HG03097 (cell line): Measurements from ENCODE around the gene LGALS4.
A peak's percentile ranks its signal among the peaks of the same experiment; 100 is the strongest.
"Not testable (repeated sequence)": the region's sequence is repeated elsewhere in the genome, so short reads cannot be mapped to it uniquely, and the experiment has no call there.

Source experiments
- ATAC-seq: cut with Tn5 transposase; IDR thresholded peaks from one replicate; pipeline ENCODE4 v1.9.1; 2021; ENCODE audit not compliant: unreplicated experiment, low FRiP score

The LGALS4 gene

DNA sequence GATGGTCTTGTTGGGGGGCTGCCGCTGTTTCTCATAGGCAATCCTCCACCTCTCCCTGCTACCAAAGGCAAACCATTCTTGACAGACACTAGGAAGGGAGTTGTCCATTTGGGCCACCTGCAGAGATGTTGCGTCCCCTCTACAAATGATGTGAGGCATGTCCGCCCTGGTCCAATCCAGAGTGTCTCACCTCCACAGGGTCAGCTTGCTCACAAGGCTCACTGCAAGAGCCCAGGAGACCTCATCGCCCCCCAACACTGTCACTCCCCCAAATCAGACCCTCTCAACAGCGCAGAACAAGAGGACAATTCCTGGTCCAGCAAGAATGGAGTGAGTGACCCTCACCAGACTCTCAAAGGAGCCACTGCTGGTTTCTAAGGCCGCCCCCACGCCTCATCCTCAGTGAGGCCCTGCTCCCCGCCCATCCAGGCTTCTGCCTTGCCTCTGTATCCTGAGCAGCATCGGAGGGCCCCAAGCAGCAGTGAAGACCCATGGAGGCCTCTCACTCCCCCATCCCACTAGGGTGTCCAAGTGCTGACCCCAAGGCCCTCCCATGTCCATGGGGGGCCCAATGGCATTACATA, 30.5 kb upstream of the LGALS4 start:
- ATAC-seq = no peak

DNA sequence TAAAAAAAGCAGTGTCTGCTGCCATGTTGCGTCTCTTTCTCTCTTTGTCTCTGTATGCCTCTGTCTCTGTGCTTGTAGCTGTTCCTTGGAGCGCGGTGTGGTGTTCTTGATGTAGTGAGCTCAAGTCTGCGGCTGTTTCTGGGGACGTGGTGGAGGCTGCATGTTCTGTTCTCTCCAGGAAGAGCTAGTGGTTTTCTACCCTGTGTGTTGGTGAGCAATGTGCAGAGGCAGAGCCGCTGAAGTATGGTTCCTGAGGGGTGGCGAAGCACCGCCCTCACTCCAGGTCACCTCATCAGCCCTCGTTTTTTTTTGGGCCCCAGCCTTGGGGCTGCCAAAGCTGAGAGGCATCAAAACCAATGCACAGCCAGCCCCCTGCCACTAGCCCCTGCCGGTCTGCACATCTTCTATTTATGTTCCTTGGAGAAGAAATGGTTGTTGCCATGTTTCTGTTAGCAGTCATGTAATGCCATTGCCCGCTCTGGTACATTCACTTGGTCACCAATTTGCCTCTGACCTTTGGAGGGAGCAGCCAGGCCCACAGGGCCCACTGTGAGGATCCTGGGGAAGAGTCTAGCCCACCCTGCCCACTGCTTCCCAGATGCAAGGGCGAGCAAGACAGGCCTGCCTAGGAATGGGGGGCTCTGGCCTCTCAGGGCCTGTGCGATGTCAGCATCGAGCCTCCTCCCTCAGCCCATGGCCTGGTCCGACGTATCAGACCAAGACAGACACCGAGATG, 29.9 kb upstream of the LGALS4 start:
- ATAC-seq = no peak

DNA sequence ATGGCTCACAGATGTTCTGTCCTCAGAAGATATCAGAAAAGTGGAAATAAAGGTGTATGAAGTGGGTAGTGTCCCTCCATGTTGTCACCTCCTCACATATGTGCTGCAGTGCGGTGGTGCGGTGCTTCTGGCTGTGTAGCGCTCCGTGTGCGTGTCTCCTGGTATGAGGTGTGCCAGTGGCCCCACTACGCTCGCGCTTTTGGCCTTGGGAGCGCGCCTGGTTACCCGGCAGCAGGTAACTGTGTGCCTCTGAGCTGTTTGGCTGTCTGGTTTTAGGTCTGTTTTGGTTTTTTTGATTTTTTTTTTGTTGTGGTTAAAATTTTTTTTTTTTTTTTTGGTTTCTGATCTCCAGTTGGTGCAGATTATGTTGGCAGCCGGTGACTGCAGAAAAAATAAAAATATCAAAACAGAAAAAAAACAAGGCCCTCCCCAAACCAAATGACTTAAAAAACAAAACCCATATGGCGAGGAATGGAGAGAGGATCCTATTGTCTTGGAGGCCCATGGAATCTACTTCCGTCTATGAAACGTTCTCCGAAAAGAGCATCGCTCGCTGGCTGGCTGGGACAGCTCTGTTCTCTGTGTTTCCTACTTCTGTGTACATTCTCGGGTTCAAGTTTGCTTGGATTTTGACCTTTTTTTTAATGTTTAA, 29.2 kb upstream of the LGALS4 start:
- no peak for ATAC-seq

DNA sequence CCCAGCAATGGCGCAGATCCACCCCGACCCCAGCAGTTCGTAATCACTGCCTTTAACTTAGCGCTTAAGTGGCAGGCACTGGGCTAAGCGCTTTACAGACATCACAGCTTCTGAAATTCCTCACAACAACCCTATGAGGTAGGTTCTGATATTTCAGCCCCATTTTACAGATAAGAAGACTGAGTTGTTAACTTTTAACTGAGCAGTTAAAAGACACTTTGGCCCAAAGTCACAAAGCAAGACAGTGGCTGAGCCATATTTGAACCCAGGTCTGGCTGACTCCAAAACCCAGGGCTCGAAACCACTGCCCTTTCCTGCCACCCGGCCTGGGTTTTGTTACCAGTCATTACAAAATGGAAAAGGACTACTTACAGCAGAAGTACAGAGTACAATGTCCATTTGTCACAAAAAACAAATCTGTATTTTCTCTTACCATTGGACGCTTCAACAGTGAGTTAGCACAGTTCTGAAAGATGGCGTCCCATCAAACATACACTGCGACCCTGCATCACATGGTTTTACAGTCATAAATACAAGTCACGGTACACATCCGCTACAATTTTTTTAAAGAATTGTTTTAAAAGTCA, 28.5 kb upstream of the LGALS4 start:
- ATAC-seq = no peak

DNA sequence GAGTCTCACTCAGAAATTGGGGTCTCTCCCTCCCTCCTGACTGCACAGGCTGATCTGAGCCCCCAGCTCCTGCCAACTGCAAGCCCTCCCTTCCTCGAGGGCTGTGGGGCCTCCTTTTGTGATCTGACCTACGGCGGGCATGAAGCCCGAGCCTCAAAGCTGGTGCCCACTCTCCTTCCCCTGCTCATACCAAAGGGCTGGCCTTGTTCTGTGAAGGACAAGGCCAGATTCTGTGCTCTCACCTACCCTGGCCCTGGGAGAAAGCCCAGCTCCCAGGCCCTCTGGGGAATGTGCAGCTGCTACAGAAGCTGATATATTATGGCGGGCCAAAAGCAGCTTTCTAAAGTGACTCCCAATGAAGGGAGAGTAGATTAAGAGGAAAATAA, 27.8 kb upstream of the LGALS4 start:
- no peak for ATAC-seq

DNA sequence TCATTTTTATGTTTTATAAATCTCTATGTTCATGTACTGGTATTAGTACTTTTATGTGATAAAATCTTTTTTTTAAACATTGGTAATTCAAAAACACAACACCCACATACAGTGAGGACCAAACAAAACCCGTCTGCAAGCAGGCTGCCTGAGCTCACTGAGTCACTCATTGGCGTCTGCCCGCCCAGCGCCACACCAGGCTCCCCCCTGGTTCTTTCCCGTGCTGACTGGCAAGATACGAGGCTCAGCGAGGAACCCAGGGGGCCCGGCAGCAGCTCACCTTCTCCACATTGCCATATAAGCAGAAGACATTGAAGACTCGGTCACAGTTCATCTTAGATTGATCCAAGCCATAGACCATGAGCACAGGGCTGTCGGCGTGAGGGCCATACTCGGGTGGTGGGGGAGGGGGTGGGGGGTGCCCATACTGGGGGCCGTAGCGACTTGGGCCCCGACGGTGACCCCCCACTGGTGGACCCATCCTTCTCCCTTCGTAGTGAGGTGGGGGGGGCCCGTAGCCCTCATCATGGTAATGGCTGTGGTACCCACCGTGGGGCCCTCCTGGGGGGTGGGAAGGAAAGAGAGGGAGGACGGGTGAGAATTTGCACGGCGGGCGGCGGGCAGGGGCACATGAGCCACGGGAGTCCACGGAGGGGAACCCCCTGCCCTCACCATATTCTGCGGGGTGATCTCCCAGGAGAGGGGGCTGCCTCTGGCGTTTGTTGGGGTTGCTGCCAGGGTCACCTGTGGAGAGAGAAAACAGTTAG, 27.3 kb upstream of the LGALS4 start:
- no peak for ATAC-seq

DNA sequence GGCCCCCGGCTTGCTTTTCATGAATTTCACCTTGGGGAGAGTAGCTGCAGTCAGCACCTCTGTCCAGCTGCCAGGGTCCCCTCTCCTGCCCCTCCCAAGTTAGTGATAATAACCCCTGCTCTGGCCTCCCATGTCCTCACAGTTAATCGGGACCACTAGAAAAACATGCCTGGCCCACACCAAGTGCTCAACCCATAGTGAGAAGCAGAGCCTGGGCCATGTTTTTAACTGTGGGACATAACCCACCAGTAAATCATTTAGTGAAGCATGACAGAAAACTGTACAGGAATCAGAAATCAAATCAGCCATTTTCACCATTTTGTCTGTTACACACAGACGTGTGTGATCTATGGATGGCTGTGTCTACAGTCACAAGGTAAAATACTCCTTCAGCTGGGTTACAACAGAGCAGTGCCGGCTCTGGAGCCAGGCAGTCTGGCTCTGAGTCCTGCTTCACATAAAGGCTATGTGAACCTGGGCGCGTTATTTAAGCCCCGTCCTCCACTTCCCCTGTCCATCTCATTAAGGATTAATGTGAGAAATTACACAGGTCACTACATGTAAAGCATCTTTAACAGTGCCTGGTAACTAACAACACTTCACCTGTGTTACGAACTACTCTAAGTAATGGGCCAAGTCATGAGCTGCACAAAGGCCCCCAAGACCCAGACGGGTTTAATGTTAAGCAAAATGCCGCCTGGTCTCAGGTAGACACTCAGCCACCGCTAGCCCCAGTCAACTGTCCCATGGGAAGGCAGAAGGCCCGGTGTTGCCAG, 26.4 kb upstream of the LGALS4 start:
- no peak for ATAC-seq

DNA sequence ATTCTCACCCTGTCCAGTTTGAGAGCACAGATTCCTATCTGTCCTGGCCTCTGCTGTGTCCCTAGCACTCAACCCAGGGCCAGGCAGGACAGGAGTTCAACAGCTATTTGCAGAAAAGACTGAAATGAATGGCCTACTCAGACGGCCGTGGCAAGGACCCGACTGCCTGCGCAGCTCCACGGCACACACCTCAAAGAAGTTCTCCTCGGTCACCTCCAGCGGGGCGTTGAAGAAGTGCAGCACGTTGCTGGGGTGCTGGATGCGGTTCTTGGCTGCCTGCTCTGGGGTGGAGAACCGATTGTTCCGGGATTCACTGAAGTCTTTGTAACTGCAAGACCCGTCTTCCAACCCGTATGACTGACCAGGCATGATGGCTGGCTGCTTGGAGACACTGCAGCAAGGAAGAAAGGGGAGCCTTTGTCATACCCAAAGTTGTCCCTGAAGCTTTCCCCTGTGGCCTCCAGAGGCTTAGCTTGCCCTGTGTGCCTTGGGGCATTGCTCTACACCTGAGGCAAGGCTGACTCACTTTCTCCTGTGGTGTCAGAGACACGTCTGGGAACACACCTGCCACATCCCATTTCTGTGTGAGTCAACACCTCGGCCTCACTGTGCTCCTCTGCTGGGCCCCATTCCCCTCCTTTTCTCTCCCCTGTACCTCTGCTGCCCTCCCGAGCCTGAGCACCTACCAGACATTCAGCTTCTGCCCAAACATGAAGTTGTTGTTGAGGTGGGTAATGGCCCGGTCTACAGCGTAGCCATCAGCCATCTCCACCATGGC, 25.7 kb upstream of the LGALS4 start:
- ATAC-seq = no peak

DNA sequence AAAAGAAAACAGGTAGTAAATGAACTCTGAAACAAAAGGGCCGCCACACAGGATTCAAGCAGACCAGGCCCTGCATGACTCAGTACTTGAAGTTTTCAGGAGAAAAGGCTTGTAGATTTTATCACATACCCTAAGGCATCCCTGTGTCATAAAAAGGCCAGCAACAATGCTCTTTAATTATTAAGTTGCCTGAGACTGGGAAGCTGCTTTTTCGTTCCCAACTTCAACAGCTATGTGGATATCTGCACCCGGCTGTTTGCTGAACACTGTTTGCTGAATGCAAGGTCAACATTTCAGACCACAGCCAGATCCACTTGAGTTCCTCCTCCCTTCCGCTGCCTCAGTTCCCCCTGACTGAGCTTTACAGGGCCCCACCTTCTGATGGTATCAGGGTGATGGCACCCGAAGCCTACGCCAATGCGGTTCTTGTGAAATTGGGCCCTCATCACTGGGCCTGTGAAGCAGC, 24.9 kb upstream of the LGALS4 start:
- ATAC-seq = no peak

DNA sequence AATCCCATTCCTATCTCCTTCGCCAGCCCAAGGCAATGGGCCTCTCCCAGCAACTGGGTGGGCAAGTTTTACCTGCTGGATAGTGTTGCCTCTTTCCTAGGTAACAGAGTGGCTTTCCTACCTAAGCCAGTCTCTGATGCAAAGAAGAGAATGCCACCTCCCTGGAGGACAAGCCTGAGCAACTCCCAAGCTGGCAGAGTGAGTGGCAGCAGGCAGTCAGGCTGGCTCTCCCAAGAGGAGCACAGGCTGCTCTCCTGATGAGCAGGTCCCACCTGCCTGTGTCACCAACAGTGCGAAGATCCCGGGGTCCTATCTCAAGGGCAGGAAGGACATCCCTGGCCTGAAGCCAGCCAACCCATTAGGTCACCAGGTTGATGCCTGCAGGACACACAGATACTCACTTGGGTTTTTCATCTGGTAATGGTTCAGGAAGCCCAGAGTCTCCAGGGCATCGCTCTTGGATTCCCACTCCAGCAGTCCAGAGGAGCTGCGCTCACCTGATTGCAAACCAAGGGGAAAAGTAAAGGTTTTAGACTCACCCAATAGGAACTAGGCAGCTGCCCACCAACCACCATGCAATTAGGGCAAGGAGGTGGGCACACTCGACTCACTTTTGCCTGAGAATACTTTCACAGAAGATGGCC, 24.4 kb upstream of the LGALS4 start:
- no peak for ATAC-seq

DNA sequence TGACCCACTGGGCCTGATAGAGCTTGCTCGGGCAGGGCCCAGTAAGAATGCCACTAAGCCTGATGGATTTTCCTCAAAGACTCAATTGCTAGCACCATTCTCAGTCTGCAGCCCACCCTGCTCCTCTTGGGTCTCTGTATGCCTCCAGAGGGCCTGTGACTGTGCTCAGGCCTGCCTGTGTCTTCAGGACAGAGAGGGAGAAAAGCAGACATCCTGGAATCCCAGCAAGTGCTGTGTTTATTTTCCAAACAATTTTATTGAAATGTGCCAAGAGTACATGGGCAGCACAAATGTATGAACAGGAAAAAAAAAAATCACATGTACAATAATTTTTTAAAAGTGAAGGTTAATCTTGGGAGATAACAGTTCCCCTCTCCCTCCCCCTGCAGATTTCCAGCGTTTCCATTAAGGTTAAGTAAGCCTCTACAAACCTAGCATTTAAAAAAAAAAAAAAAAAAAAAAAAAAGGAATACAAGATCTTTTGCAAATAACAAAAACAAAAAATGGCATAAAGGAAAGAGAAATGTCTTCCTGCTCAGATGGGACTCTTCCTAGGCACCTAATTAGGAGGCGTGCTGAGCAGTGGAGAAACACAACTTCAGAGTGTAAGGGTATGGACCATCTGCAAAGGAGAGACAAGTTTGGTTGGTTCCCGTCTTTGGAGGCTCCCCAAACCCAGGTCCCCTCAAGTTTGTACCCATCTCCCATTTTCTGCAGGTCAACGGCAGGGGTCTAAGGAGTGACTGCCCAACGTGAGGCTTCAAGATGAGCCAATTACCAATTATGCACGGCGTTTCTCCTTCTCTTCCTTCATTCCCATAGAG, 23.6 kb upstream of the LGALS4 start:
- ATAC-seq = no peak

DNA sequence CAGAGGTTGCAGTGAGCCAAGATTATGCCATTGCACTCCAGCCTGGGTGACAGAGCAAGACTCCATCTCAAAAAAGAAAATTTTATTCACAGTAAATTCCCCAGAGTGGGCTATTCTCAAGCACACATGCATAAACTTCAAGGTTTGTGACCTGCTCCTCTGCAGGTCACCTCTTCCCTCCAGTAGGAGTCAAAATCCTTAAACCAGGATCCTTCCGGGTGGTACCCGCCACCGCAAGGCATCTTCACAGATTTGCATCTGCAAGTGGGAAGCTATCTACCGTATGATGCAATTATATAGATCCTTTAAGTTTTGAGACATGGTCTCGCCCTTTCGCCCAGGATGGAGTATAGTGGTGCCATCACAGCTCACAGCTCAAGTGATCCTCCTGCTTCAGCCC, 21.8 kb upstream of the LGALS4 start:
- ATAC-seq = no peak

DNA sequence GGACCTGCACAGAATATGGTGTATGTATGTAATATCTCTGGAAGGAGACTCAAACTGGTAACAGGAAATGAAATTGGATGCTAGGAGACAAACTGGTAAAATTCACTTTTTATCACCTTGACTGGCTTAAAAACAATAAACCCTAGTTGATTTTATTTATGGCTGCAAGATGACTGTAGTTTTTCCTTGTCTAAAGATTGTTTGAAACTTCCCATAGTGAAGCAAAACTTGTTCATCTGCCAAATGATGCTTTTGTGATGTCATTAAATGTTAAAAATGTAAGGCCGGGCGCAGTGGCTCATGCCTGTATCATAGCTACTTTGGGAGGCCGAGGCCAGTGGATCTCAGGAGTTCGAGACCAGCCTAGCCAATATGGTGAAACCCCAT, 21.4 kb upstream of the LGALS4 start:
- no peak for ATAC-seq

DNA sequence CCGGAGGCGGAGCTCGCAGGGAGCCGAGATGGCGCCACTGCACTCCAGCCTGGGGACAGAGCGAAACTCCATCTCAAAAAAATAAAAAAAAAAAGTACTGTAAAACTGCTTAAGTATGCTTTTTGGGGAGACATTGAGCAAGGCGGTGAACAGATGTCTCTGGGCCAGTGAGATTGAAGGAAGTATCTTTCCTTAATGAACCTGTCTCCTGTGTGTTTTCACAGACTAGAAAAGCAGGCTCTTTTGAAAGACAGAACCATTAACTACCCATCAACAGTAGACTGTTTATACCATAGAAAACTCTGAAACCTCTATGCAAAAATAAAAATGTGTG, 20.3 kb upstream of the LGALS4 start:
- ATAC-seq = no peak

DNA sequence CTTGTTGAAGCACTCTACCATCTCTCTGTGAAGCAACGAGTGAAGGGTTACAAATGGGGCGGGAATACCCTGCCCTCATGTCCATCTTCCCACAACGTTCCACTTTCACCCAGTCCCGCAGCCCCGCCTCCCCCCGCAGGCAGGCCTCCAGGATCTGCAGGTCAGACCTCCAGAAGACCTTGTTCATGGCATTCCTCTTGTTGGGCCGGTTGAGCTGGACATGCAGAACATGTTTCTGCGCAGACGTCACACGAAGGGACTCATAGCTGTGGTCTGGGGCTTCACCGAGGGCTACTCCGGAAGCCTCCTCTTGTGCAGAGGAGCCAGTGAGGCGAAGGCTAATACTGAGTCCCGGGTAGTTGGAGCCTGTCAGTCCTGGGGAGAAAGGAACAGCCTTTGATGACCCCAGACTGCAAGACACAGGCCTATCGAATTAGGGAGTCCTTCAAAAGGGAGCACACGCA, 18.4 kb upstream of the LGALS4 start:
- peak; percentile 38 for ATAC-seq

DNA sequence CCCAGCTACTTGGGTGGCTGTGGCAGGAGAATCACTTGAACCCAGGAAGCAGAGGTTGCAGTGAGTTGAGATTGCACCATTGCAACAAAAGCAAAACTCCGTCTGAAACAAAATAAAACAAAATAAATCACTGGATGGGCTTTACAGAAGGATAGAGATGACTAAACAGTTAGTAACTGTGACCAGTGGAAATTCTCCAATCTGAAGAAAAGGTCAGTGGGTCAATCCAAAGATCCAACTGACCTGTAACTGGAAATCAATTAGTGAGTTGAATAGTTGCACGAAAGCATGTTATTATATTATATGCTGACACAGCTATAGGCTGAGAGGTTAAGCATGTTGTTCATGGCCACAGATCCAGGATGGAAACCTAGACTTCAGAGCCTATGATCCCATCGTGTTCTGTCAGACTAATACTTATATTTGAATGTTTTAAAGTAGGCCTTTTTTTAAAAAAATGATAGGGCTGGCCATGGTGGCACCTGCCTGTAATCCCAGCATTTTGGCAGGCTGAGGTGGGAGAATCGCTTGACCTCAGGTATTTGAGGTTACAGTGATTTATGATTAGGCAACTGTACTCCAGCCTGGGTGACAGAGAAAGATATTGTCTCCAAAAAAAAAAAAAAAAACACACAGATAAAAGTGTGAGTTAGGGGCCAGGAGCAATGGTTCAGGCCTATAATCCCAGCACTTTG, 17.4 kb upstream of the LGALS4 start:
- no peak for ATAC-seq

DNA sequence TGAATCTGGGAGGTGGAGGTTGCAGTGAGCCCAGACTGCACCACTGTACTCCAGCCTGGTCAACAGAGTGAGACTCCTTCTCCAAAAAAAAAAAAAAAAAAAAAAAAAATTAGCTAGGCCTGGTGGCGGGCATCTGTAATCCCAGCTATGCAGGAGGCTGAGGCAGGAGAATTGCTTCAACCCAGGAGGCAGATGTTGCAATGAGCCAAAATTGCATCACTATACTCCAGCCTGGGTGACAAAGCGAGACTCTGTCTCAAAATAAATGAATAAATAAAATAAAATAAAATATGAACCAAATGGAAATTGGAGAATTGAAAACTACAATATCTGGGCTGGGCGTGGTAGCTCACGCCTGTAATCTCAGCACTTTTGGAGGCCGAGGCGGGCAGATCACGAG, 16.5 kb upstream of the LGALS4 start:
- ATAC-seq = not testable (repeated sequence)
